ENCODE measurements around the gene CALHM2. TPM values are rescaled to one million over a fixed set of nuclear protein-coding genes. Genes with fewer than 3 reads are reported as not detected.

The CALHM2 gene, protein sequence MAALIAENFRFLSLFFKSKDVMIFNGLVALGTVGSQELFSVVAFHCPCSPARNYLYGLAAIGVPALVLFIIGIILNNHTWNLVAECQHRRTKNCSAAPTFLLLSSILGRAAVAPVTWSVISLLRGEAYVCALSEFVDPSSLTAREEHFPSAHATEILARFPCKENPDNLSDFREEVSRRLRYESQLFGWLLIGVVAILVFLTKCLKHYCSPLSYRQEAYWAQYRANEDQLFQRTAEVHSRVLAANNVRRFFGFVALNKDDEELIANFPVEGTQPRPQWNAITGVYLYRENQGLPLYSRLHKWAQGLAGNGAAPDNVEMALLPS
- total RNA-seq, result 10 to 100 TPM; 11.2 to 12.7 TPM

DNA sequence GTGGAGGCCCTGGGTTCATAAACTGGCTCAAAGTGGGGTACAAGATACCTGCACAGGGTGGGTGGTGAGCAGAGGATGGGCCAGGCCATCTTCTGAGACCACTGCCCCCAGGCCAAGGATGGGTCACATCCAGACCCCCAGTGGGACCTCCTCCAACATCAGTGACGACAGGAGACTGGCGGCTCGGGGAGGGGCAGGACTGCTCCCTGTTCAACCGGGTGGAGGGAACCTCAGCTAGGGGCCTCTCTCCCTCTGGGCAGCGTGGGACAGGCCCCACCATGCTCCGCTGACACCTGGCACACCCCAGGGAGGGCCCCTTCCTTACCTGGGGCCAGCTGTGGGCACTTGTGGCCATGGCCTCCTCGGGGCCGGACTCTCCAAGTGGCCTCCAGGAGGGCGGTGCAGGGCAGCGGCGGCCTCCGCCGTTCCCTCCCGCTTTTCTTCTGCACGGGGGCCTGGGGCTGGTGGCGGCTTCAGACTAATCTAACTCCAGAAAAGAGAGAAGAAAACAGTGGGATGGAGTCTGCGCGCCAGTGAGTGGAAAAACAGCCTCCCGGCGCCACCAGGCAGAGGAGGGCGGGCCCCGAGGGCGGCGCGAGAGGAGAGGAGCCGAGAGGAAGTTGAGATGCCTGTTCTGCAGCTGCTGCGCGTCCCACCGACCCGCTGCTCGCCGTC, at the start of gene CALHM2:
CALHM2 (minus strand) TSS at position 540 of the 675 bp plus-strand sequence. CDS start 2,429 bp downstream, outside the sequence.
- Mint-ChIP-seq H3K9me3 (no peaks in the 10 kb centered on the region), H3K4me3 (peak within 1 kb of the TSS; percentile 89), H3K4me1 (ENCODE audit: low read depth in 2 of 2) (peaks cover 33 to 54% of the 10 kb centered on the region in 2 donors), H3K27me3 (no peaks in the 10 kb centered on the region), H3K27ac (peak within 1 kb of the TSS; percentile 79 to 86), H3K36me3 (peaks cover 6% of the 10 kb centered on the region)
- DNase-seq (ENCODE audit: low spot score) (peak; percentile 73), ATAC-seq (peak; percentile 78 to 80)

DNA sequence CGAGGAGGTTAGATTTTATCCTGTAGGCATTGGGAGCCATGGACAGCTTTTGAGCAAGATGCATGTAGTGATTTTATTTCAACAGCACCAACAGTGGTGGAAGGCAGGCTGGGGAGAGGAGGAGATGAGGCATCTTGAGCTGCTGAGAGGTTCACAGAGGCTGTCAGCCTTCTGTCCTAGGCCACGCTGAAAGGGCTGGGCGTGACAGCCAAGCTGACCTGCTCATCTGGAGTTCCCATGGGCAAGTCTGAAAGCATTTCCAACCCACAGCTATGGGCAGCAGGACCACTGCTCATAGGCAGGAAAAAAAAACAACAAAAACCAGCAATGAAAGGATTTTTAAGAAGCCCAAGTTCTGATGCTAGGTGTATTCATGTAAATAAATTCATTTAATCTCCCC, 49.0 kb upstream of the CALHM2 start:
- Mint-ChIP-seq H3K27me3 (peaks cover 23 to 54% of the 10 kb centered on the region in 2 donors), H3K27ac (peak overlapping the region in 1 of 2 donors; percentile 18), H3K4me1 (ENCODE audit: low read depth in 2 of 2) (peaks cover 28 to 32% of the 10 kb centered on the region in 2 donors), H3K36me3 (no peaks in the 10 kb centered on the region), H3K4me3 (peak overlapping the region; percentile 14), H3K9me3 (no peaks in the 10 kb centered on the region)
- ATAC-seq (no peak), DNase-seq (ENCODE audit: low spot score) (no peak)

DNA sequence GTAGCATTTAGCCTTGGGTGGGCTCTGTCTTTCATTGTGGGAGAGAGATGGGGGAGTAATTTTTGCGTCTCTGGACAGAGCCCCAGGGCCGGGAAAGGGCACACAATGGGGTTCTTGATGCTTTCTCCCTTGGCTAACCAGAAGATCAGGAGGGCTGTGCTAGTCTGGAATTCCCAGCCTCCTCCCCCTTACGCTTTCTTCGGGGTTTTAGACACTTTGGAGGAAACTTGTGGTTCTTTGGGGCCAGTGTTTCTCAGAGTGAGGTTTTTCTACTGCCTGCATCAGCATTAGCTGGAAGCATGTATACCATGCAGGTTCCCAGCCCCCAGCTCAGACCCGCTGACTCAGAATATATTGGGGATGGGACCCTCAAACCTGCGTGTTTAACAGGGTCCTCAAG, 48.3 kb upstream of the CALHM2 start:
- DNase-seq (ENCODE audit: low spot score) (no peak), ATAC-seq (peak in 1 of 2 donors; percentile 26)
- H3K9me3 Mint-ChIP-seq, result no peaks in the 10 kb centered on the region
- H3K4me1 Mint-ChIP-seq (ENCODE audit: low read depth in 2 of 2), result peaks cover 28 to 32% of the 10 kb centered on the region in 2 donors
- peak overlapping the region; percentile 14 for H3K4me3 Mint-ChIP-seq
- H3K36me3 Mint-ChIP-seq, result no peaks in the 10 kb centered on the region
- peak overlapping the region in 1 of 2 donors; percentile 18 for H3K27ac Mint-ChIP-seq
- peaks cover 25 to 55% of the 10 kb centered on the region in 2 donors for H3K27me3 Mint-ChIP-seq

DNA sequence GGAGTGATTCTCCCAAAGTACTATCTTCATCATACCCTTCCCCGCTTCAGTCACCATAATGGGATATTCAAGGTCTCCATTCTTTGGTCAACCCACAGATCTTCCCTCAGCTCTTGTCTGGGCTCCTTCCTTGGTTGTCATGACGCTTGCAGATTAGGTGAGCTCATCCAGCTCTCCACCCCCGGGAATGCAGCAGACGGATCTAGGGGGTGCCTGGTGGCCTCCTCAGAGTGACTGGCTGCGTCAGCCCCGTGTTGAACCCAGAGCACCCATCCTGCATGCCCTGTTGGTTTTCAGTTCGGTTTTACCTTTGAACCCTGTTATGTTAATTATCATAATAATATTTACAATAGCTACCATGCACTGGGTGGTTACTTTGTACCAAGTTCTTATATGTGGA, 47.7 kb upstream of the CALHM2 start:
- Mint-ChIP-seq H3K27me3 (peaks cover 30 to 61% of the 10 kb centered on the region in 2 donors), H3K4me1 (ENCODE audit: low read depth in 2 of 2) (peaks cover 28 to 32% of the 10 kb centered on the region in 2 donors), H3K36me3 (no peaks in the 10 kb centered on the region), H3K27ac (no peak overlapping the region), H3K4me3 (no peak overlapping the region), H3K9me3 (no peaks in the 10 kb centered on the region)
- ATAC-seq (no peak), DNase-seq (ENCODE audit: low spot score) (no peak)

DNA sequence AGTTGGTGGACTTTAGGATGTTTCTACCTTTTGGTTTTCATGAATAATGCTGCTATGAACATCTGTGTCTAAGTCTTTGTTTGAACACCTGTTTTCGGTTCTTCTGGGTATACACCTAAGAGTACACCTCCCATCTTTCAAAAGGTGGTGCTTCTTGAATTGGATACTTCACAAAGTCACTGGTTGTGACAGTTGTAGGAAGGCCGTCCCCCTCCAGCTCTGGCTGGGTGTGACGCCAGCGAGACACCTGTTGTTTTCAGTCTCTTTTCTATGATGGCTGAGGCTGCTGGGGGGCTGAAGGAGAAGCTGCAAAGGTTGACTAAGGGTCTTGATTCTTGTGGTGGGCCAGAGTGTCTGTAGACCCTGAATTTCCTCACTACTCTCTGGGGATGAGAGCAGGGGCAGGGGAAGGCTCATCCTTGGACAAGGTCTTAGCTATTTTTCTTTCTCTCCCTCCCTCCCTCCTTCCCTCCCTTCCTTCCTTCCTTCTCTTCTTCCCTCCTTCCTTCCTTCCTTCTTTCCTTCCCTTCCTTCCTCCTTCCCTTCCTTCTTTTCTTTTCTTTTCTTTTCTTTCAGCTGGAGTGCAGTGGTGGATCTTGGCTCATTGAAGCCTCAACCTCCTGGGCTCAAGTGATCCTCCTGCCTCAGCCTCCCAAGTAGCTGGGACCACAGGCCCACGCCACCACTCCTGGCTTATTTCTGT, 46.9 kb upstream of the CALHM2 start:
- ATAC-seq (no peak), DNase-seq (ENCODE audit: low spot score) (no peak)
- H3K27me3 Mint-ChIP-seq, result peaks cover 30 to 66% of the 10 kb centered on the region in 2 donors
- no peaks in the 10 kb centered on the region for H3K9me3 Mint-ChIP-seq
- H3K4me3 Mint-ChIP-seq, result no peak overlapping the region
- no peak overlapping the region for H3K27ac Mint-ChIP-seq
- H3K4me1 Mint-ChIP-seq (ENCODE audit: low read depth in 2 of 2), result peaks cover 24 to 27% of the 10 kb centered on the region in 2 donors
- H3K36me3 Mint-ChIP-seq, result no peaks in the 10 kb centered on the region

DNA sequence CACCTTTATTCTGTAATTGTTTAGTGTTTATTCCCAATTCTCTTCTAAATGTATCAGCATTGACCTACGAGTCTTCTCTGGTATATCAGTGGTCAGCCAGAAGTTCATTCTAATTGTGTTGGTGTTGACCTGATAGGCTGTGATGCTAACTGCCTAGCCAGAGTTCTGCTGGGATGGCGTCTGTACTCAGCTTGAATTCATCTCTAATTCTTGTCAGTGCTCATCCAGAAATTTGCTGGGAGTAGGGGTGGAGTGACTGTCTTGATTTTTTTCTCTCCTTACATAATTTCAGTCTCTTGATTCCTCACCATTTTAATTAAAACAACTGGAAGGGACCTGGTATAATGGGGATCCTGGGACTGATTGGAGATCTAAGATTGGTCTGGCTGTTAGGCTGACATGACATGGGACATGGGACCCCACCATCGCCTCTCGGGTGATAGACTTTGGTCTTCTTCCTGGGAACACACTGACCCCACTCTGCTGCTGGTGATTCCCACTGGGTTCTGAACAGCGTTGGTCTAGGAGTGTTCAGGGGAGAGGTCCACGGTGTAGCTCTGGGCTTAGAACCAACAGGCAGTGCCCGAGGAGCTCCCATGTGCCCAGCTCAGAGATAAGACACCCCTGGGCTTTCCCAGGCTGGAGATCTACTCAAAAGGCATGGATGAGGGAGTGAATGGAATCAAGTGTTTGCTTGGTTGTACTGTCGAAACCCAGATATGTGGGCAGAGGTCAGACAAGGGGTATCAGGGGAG, 45.2 kb upstream of the CALHM2 start:
- Mint-ChIP-seq H3K27me3 (peaks cover 33 to 66% of the 10 kb centered on the region in 2 donors), H3K27ac (no peak overlapping the region), H3K4me1 (ENCODE audit: low read depth in 2 of 2) (peaks cover 15 to 24% of the 10 kb centered on the region in 2 donors), H3K9me3 (no peaks in the 10 kb centered on the region), H3K4me3 (no peak overlapping the region), H3K36me3 (no peaks in the 10 kb centered on the region)
- DNase-seq (ENCODE audit: low spot score), result no peak
- peak in 1 of 2 donors; percentile 10 for ATAC-seq

DNA sequence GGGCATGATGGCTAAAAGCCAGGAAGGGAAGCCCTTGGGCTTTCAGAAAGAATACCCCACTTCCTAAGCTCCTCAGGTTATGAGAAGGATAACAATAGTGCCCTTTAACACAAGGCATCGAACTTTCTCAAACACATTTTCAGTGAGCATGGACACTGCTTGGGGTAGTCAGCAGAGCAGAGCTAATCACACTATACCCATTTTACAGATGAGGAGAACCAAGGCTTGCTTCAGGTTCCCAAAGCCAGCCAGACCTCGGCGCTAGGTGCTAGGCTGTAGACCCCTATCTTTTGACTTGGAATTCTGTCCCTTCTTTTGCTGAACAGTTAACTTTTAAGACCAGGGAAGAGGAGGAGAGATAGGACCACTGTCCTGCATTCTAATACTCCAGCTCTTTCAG, 43.2 kb upstream of the CALHM2 start:
- H3K36me3 Mint-ChIP-seq, result no peaks in the 10 kb centered on the region

DNA sequence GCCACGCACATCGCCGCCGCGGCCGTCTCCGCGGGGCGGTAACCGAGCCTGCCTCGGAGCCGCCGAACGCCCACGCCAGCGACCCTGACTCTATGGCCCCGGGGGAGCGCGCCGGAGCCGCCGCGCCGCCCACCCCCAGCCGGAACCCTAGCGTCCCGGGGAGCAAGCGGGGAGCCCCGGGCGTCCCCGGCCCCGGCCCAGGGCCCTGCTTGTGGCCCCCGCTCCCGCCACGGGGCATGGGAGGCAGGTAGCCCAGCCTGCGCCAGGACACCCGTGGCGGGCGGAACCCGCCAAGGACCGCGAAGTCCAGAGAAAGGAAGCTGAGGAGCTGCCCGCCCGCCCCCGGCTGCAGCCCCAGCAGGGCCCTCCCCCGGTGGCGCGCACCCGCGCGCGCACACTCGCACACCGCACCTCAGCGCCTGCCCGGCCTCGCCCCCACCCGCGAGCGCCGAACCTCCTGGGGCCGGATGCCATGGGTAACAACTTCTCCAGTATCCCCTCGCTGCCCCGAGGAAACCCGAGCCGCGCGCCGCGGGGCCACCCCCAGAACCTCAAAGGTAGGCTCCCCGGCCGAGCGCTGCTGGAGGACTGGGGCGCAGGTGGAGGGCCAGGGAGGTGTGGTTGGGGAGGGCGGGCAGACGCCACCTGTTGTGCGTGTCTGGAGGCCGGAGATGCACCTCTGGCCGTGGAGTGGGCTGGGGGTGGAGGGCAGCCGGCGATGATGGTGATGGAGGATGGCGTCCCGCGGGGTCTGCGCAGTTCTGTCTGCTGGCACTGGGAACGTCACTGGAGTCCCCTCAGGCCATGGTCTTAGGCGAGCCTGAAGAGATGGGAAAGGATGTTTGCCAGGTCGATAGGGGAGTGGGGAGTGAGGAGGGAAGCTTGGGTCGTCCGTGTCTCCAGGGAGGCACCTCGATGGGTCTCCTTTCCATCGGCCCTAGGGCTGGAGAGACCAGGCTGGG, 42.0 kb upstream of the CALHM2 start:
- ATAC-seq, result peak; percentile 65 to 71
- no peaks in the 10 kb centered on the region for H3K9me3 Mint-ChIP-seq
- peaks cover 34 to 62% of the 10 kb centered on the region in 2 donors for H3K27me3 Mint-ChIP-seq
- no peaks in the 10 kb centered on the region for H3K36me3 Mint-ChIP-seq
- peak overlapping the region; percentile 54 for H3K4me3 Mint-ChIP-seq
- H3K27ac Mint-ChIP-seq, result no peak overlapping the region
- peak; percentile 68 for DNase-seq (ENCODE audit: low spot score)
- H3K4me1 Mint-ChIP-seq (ENCODE audit: low read depth in 2 of 2), result peaks cover 5 to 6% of the 10 kb centered on the region in 2 donors

More for the DNA sequence above, 43.2 kb upstream of the CALHM2 start:
- no peak for ATAC-seq
- no peak overlapping the region for H3K27ac Mint-ChIP-seq
- peaks cover 5 to 12% of the 10 kb centered on the region in 2 donors for H3K4me1 Mint-ChIP-seq (ENCODE audit: low read depth in 2 of 2)
- DNase-seq (ENCODE audit: low spot score), result no peak
- peak overlapping the region; percentile 16 for H3K4me3 Mint-ChIP-seq
- peaks cover 31 to 64% of the 10 kb centered on the region in 2 donors for H3K27me3 Mint-ChIP-seq
- no peaks in the 10 kb centered on the region for H3K9me3 Mint-ChIP-seq

DNA sequence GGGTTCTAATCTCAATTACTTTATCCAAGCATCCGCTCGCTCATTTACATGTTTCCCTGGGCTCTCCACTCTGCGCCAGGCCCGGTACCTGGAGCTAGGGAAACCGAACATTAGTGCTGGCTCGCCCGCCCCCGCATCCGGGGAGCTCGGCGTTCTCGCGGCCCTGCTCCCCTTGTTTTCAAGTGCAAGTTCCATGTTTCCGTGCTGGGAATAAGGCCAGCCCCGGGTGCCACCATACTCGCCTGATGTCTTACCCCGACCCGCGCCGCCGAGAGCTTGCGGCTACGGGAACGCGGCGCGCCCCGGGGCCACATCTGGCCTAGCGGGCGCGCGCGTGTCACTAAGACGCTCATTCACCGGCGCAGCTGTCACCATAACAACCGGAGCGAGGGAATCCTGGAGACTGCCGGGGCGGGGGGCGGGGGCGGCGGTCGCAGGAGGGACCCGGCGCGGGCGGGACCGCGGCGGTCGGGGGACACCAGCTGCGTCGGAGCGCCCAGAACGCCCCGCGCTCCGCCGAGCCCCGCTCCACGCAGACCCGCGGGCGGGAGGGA, 41.3 kb upstream of the CALHM2 start, which contains the start of gene NEURL1:
NEURL1 (plus strand) TSS at position 344 of the 554 bp plus-strand sequence. CDS start 683 bp downstream, outside the sequence.
- DNase-seq (ENCODE audit: low spot score) (no peak), ATAC-seq (peak in 1 of 2 donors; percentile 49)
- Mint-ChIP-seq H3K27ac (no peak within 1 kb of the TSS), H3K9me3 (no peaks in the 10 kb centered on the region), H3K4me1 (ENCODE audit: low read depth in 2 of 2) (peaks cover 5 to 6% of the 10 kb centered on the region in 2 donors), H3K27me3 (peaks cover 30 to 54% of the 10 kb centered on the region in 2 donors), H3K36me3 (no peaks in the 10 kb centered on the region), H3K4me3 (peak within 1 kb of the TSS; percentile 78)

DNA sequence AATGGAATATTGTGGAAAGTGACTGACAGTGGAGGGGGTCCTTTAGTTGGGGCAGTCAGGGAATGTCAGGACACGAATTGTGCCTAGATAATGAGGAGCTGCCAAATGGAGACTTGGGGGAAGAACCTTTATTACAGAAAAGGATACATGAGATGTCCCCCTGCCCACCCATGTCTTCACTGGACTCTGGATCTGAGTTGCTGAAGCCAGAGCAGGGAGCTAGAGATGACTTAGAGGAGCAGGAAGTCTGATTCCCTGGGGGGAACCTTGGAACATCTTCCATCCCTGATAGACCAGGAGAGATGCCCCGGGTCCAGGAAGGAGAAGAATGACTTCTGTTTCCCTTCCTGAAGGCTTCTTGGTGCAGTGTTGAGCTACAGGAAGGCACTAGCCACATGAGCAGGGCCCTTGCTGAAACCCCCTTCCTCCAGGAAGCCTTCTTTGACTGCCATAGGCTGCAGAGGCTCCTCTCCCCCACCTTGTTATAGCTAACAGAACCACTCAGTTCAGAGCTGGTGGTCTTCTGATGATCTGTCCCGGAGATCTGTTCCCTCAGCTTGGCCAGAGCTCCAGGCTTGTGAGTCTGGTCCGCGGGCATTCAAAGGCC, 40.6 kb upstream of the CALHM2 start:
- ATAC-seq (no peak), DNase-seq (ENCODE audit: low spot score) (no peak)
- peak overlapping the region; percentile 78 for H3K4me3 Mint-ChIP-seq
- H3K27me3 Mint-ChIP-seq, result peaks cover 29 to 51% of the 10 kb centered on the region in 2 donors
- H3K27ac Mint-ChIP-seq, result no peak overlapping the region
- H3K9me3 Mint-ChIP-seq, result no peaks in the 10 kb centered on the region
- no peaks in the 10 kb centered on the region for H3K36me3 Mint-ChIP-seq
- peaks cover 5 to 6% of the 10 kb centered on the region in 2 donors for H3K4me1 Mint-ChIP-seq (ENCODE audit: low read depth in 2 of 2)

DNA sequence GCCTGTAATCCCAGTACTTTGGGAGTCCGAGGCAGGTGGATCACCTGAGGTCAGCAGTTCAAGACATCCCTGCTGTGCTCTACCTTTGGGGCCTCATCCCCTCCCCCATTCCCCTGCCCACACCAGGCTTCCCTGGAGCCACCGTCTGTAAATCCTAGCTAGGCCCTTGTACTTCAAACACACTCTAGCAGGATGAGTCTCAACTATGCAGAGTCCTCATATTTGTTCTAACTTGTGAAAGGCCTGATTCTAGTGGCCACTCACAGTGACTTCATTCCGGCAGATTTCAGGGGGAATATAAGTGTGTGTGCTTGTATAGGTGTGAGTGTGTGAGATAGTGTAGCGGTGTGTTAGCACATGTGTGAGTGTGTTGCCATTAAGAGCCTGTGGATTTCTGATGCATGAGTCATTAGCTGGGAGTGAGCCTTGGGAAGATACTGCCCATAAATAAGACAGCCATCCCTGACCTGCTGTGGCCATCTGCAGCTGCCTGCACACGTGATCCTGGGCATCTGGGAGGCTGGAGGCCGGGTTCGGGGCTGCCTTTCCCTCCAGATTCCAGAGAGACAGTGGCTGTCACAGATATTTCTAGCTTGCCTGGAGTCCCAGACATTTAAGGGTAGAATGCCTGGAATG, 39.7 kb upstream of the CALHM2 start:
- Mint-ChIP-seq H3K4me3 (peak overlapping the region; percentile 78), H3K27ac (no peak overlapping the region), H3K36me3 (no peaks in the 10 kb centered on the region), H3K27me3 (peaks cover 22 to 42% of the 10 kb centered on the region in 2 donors), H3K4me1 (ENCODE audit: low read depth in 2 of 2) (peaks cover 5 to 6% of the 10 kb centered on the region in 2 donors), H3K9me3 (no peaks in the 10 kb centered on the region)
- ATAC-seq (no peak), DNase-seq (ENCODE audit: low spot score) (no peak)
